ENCODE measurements around the gene IGF2. TPM values are rescaled to one million over a fixed set of nuclear protein-coding genes. Genes with fewer than 3 reads are reported as not detected.

The IGF2 gene
- total RNA-seq, 2 experiments from 2014 or later: not detected

- Mint-ChIP-seq H3K4me3 (no peak overlapping the region), H3K27me3 (no peaks in the 10 kb centered on the region), H3K9me3 (no peaks in the 10 kb centered on the region), H3K4me1 (ENCODE audit: low read depth) (peaks cover 4% of the 10 kb centered on the region), H3K36me3 (ENCODE audit: low read depth) (no peaks in the 10 kb centered on the region), H3K27ac (no peak overlapping the region)
- no peaks in the 10 kb centered on the region for H3K36me3 ChIP-seq (ENCODE audit: insufficient read depth, low read length)
- peaks cover 0 to 4% of the 10 kb centered on the region in 2 experiments for H3K9me3 ChIP-seq (ENCODE audit: control insufficient read depth in 1 of 2, insufficient read depth in 1 of 2, low read length in 2 of 2)
- DNase-seq (no peak), ATAC-seq (ENCODE audit: poor library complexity) (no peak)
- no peak overlapping the region for H3K4me3 ChIP-seq (ENCODE audit: low read length)
- H3K4me1 ChIP-seq (ENCODE audit: insufficient read depth, low read length): peaks cover 3% of the 10 kb centered on the region
- CTCF ChIA-PET: no interaction called here
- intact Hi-C loops (cut with DNase I, micrococcal nuclease): no loop called here
- POLR2A ChIA-PET: no interaction called here
- H3K27me3 ChIP-seq (ENCODE audit: control insufficient read depth in 1 of 2, insufficient read depth in 2 of 2, low read length in 2 of 2): peaks cover 0 to 5% of the 10 kb centered on the region in 2 experiments
- no peak for TF ChIP-seq CTCF (IDR thresholded peaks at IDR 0.05)
- no peak overlapping the region for H3K27ac ChIP-seq (ENCODE audit: low read depth in 1 of 2, low read length in 2 of 2)
Measured at GRCh38 chr11:2105511-2105910, 33.7 kb downstream of the IGF2 start.

GRCh38 chr11:2104524-2105440 lies 34.4 kb downstream of the IGF2 start:
- no peaks in the 10 kb centered on the region for H3K36me3 ChIP-seq (ENCODE audit: insufficient read depth, low read length)
- H3K9me3 ChIP-seq (ENCODE audit: control insufficient read depth in 1 of 2, insufficient read depth in 1 of 2, low read length in 2 of 2): peaks cover 0 to 4% of the 10 kb centered on the region in 2 experiments
- no peak overlapping the region for H3K4me3 ChIP-seq (ENCODE audit: low read length)
- Mint-ChIP-seq H3K4me3 (no peak overlapping the region), H3K27me3 (no peaks in the 10 kb centered on the region), H3K9me3 (no peaks in the 10 kb centered on the region), H3K27ac (no peak overlapping the region), H3K4me1 (ENCODE audit: low read depth) (peaks cover under 1% of the 10 kb centered on the region), H3K36me3 (ENCODE audit: low read depth) (no peaks in the 10 kb centered on the region)
- intact Hi-C loops (cut with DNase I, micrococcal nuclease): no loop called here
- DNase-seq (no peak), ATAC-seq (ENCODE audit: poor library complexity) (no peak)
- peaks cover 0 to 5% of the 10 kb centered on the region in 2 experiments for H3K27me3 ChIP-seq (ENCODE audit: control insufficient read depth in 1 of 2, insufficient read depth in 2 of 2, low read length in 2 of 2)
- H3K4me1 ChIP-seq (ENCODE audit: insufficient read depth, low read length): peaks cover 3% of the 10 kb centered on the region
- no peak for TF ChIP-seq CTCF (IDR thresholded peaks at IDR 0.05)
- ChIA-PET CTCF (no interaction called here), POLR2A (no interaction called here)
- H3K27ac ChIP-seq (ENCODE audit: low read depth in 1 of 2, low read length in 2 of 2): no peak overlapping the region

GRCh38 chr11:2103668-2104523 lies 35.3 kb downstream of the IGF2 start:
- no peak overlapping the region for H3K4me3 ChIP-seq (ENCODE audit: low read length)
- peaks cover 0 to 4% of the 10 kb centered on the region in 2 experiments for H3K9me3 ChIP-seq (ENCODE audit: control insufficient read depth in 1 of 2, insufficient read depth in 1 of 2, low read length in 2 of 2)
- ATAC-seq (ENCODE audit: poor library complexity) (no peak), DNase-seq (no peak)
- Mint-ChIP-seq H3K27me3 (no peaks in the 10 kb centered on the region), H3K4me1 (ENCODE audit: low read depth) (no peaks in the 10 kb centered on the region), H3K36me3 (ENCODE audit: low read depth) (no peaks in the 10 kb centered on the region), H3K27ac (no peak overlapping the region), H3K9me3 (no peaks in the 10 kb centered on the region), H3K4me3 (no peak overlapping the region)
- TF ChIP-seq CTCF (IDR thresholded peaks at IDR 0.05): no peak
- POLR2A ChIA-PET: no interaction called here
- CTCF ChIA-PET: no interaction called here
- H3K4me1 ChIP-seq (ENCODE audit: insufficient read depth, low read length): no peaks in the 10 kb centered on the region
- intact Hi-C loops (cut with DNase I, micrococcal nuclease): no loop called here
- no peak overlapping the region for H3K27ac ChIP-seq (ENCODE audit: low read depth in 1 of 2, low read length in 2 of 2)
- peaks cover 0 to 1% of the 10 kb centered on the region in 2 experiments for H3K27me3 ChIP-seq (ENCODE audit: control insufficient read depth in 1 of 2, insufficient read depth in 2 of 2, low read length in 2 of 2)
- no peaks in the 10 kb centered on the region for H3K36me3 ChIP-seq (ENCODE audit: insufficient read depth, low read length)
